ENCODE measurements around the gene RARB.

DNA sequence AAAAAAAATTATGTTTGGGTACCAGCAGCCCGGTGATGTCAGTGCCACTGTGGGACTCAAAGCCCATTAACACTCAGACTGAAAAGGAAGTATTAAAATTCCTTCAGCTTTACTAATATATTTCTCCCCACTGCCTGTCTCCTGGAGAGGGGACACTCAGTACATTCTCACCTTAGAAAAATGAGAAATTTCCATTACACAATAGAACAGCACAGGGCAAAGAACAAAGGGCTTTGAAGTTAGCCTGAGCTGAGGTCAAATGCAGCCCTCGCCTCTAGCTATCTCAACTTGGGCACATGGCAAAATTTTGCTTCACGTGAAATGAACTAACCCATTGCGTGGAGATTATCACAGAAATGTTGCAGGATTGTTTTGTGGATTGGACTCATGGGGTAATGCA, 80.8 kb downstream of the RARB start:
- TF ChIP-seq POLR2A (IDR thresholded peaks at IDR 0.05) (no peak), POLR2AphosphoS5 (IDR thresholded peaks at IDR 0.05) (no peak)
- TF ChIP-seq, protein P1, sequence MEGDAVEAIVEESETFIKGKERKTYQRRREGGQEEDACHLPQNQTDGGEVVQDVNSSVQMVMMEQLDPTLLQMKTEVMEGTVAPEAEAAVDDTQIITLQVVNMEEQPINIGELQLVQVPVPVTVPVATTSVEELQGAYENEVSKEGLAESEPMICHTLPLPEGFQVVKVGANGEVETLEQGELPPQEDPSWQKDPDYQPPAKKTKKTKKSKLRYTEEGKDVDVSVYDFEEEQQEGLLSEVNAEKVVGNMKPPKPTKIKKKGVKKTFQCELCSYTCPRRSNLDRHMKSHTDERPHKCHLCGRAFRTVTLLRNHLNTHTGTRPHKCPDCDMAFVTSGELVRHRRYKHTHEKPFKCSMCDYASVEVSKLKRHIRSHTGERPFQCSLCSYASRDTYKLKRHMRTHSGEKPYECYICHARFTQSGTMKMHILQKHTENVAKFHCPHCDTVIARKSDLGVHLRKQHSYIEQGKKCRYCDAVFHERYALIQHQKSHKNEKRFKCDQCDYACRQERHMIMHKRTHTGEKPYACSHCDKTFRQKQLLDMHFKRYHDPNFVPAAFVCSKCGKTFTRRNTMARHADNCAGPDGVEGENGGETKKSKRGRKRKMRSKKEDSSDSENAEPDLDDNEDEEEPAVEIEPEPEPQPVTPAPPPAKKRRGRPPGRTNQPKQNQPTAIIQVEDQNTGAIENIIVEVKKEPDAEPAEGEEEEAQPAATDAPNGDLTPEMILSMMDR (IDR thresholded peaks at IDR 0.05 in 8 of 11, conservative IDR thresholded peaks at IDR 0.05 in 3 of 11) = no peak
